GM10248 (cell line): Measurements from ENCODE around the gene B4GALT1.
"Not testable (repeated sequence)": the region's sequence is repeated elsewhere in the genome, so short reads cannot be mapped to it uniquely, and the experiment has no call there.

Source experiments
- CTCF ChIA-PET: fragments of 300-600 bp; sonication (Branson Sonifier 250); formaldehyde crosslinking; extraction: SDS; loops from one replicate; lab custom pipeline; 2021; ENCODE audit warnings: antibody characterized with exemption; lab: Yijun Ruan, JAX
- POLR2A ChIA-PET: fragments of 350-650 bp; sonication (Branson Sonifier 250); formaldehyde crosslinking; extraction: SDS; loops from one replicate; lab custom pipeline; 2020; ENCODE audit warnings: antibody characterized with exemption; lab: Yijun Ruan, JAX
- DNase-seq: peaks from one replicate; pipeline ENCODE4 v3.0.0; 2012; ENCODE audit errors: extremely low spot score
- TF ChIP-seq, protein P1 (sequence below): IDR thresholded peaks from 2 replicates; pipeline ENCODE4 v1.5.1; 2012; ENCODE audit warnings: mild to moderate bottlenecking, low read depth; ENCODE audit errors: extremely low read depth, missing control alignments, control extremely low read depth

The B4GALT1 gene

GRCh38 chr9:33102551-33103210 is 64.5 kb downstream of the B4GALT1 start:
- ChIA-PET POLR2A (no interaction called here), CTCF (interaction anchor here (0.7 to 1.7 kb wide), 4 partner anchors 12 to 123 kb away, joined by 3 to 8 read pairs (median 3); no protein-coding TSS in a partner anchor)
- TF ChIP-seq, protein P1, sequence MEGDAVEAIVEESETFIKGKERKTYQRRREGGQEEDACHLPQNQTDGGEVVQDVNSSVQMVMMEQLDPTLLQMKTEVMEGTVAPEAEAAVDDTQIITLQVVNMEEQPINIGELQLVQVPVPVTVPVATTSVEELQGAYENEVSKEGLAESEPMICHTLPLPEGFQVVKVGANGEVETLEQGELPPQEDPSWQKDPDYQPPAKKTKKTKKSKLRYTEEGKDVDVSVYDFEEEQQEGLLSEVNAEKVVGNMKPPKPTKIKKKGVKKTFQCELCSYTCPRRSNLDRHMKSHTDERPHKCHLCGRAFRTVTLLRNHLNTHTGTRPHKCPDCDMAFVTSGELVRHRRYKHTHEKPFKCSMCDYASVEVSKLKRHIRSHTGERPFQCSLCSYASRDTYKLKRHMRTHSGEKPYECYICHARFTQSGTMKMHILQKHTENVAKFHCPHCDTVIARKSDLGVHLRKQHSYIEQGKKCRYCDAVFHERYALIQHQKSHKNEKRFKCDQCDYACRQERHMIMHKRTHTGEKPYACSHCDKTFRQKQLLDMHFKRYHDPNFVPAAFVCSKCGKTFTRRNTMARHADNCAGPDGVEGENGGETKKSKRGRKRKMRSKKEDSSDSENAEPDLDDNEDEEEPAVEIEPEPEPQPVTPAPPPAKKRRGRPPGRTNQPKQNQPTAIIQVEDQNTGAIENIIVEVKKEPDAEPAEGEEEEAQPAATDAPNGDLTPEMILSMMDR: no peak
- no peak for DNase-seq

- TF ChIP-seq, protein P1: no peak
- POLR2A ChIA-PET: no interaction called here
- CTCF ChIA-PET: interaction anchor here (1.7 kb wide), 1 partner anchor 19 kb away, joined by 3 read pairs; no protein-coding TSS in a partner anchor
Observed at GRCh38 chr9:33101104-33101951, 65.8 kb downstream of the B4GALT1 start.

DNA sequence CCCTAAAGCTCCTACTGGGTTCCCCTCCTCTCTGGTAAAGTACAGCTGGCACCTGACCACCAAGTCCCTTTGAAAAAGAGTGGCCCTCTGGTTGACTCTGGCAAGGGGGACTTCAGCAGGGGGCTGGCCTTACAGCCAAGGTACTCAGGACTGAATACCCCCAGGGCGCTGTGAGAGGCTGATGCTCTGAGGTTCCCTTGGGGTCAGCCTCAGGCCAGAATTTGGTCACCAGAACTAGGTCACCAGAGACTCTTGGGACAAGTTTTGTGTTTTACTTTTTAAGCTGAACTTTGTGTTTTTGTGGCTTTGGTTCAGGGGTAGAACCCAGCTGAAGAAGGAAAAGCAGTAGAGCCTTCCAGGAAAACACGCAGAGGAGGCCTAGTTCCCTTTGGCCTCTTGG is 67.4 kb downstream of the B4GALT1 start:
- ChIA-PET POLR2A (no interaction called here), CTCF (interaction anchor here (1.3 kb wide), 1 partner anchor 10 kb away, joined by 4 read pairs; no protein-coding TSS in a partner anchor)
- TF ChIP-seq, protein P1: no peak
- no peak for DNase-seq

More at GRCh38 chr9:33101104-33101951, 65.8 kb downstream of the B4GALT1 start:
- no peak for DNase-seq

GRCh38 chr9:33097192-33097591 is 69.9 kb downstream of the B4GALT1 start:
- ChIA-PET POLR2A (no interaction called here), CTCF (no interaction called here)
- TF ChIP-seq, protein P1: no peak
- DNase-seq: no peak

DNA sequence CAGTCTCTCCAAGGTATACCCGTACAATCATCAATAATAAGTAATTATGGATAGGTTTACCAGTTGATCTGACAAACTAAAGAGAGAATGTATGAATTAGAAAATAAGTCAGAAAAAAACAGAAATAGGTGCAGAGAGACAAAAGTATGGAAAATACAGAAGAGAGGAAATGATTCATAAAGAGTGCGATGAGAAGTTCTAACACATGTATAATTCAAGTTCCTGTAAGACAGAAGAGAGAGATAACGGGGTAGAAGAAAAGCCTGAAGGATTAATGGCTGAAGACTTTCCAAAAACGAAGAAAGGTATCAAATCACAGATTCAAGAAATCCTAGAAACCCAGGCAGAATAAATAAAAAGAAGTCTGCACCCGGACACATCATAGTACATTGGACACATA is 74.5 kb downstream of the B4GALT1 start:
- POLR2A ChIA-PET: no interaction called here
- CTCF ChIA-PET: no interaction called here
- TF ChIP-seq, protein P1: no peak
- no peak for DNase-seq

DNA sequence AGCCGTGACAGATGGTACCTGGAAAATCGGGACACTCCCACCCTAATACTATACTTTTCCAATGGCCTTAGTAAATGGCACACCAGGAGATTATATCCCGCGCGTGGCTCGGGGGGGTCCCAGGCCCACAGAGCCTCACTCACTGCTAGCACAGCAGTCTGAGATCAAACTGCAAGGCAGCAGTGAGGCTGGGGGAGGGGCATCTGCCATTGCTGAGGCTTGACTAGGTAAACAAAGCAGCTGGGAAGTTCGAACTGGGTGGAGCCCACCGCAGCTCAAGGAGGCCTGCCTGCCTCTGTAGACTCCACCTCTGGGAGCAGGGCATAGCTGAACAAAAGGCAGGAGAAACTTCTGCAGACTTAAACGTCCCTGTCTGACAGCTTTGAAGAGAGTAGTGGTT is 81.5 kb downstream of the B4GALT1 start:
- DNase-seq: not testable (repeated sequence)
- CTCF ChIA-PET: interaction anchor here (2.5 kb wide), 1 partner anchor 141 kb away, joined by 16 read pairs; no protein-coding TSS in a partner anchor
- POLR2A ChIA-PET: interaction anchor here (0.6 kb wide), 1 partner anchor 10 kb away, joined by 4 read pairs; no protein-coding TSS in a partner anchor
